ENCODE results near the gene LARGE1. TPM values are rescaled to one million over a fixed set of nuclear protein-coding genes. Genes with fewer than 3 reads are reported as not detected.

LARGE1 gene
- total RNA-seq, 4 donors from 2014 or later: 11.8 to 33.2 (median 22.6) TPM

DNA sequence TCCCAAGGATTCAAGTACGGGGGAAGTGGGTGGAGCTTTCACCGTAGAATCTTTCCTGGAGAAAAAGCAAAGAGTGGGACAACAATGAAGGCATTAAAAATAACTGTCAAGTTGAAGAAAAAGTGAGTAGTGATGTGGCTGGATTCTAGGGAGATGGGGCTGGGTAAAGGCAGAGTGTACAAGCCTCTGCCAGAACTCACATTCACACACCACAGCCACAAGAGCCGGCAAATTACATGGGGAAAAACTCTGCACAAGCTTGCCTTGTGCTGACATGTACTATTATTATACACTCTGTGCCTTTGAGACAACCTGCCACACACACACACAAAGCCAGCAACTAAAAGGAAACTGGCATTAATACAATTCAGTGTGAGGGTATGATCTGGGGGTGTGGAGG is 182.6 kb downstream of the LARGE1 start:
- intact Hi-C loops (cut with DNase I; ENCODE audit: low total_unique reads): no loop called here
- no peak for TF ChIP-seq POLR2A (IDR thresholded peaks at IDR 0.05)
- TF ChIP-seq, protein P1, sequence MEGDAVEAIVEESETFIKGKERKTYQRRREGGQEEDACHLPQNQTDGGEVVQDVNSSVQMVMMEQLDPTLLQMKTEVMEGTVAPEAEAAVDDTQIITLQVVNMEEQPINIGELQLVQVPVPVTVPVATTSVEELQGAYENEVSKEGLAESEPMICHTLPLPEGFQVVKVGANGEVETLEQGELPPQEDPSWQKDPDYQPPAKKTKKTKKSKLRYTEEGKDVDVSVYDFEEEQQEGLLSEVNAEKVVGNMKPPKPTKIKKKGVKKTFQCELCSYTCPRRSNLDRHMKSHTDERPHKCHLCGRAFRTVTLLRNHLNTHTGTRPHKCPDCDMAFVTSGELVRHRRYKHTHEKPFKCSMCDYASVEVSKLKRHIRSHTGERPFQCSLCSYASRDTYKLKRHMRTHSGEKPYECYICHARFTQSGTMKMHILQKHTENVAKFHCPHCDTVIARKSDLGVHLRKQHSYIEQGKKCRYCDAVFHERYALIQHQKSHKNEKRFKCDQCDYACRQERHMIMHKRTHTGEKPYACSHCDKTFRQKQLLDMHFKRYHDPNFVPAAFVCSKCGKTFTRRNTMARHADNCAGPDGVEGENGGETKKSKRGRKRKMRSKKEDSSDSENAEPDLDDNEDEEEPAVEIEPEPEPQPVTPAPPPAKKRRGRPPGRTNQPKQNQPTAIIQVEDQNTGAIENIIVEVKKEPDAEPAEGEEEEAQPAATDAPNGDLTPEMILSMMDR (IDR thresholded peaks at IDR 0.05): no peak
- DNase-seq (ENCODE audit: low spot score in 2 of 2): no peak
- no peak overlapping the region for H3K4me3 ChIP-seq (ENCODE audit: low read depth, poor library complexity, severe bottlenecking)
- WGBS, 2 donors: 63 to 84% methylated on average over 3 of the region's 3 CpGs

DNA sequence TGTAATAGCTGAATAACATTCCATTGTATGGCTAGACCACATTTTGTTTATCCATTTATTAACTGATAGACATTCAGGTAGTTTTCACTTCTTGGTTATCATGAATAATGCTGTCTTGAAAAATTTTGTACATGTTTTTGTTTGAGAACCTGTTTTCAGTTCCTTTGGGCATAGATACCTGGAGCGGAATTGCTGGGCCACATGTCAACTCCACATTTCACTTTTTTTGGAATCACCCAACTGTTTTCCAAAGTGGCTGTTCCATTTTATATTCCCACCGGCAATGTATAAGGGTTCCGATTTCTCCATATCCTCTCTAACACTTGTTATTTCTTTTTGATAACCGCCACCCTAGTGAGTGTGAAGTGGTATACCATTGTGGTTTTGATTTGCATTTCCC is 184.3 kb downstream of the LARGE1 start:
- DNase-seq (ENCODE audit: low spot score in 2 of 2): no peak
- intact Hi-C loops (cut with DNase I; ENCODE audit: low total_unique reads): no loop called here
- no peak overlapping the region for H3K4me3 ChIP-seq (ENCODE audit: low read depth, poor library complexity, severe bottlenecking)
- no peak for TF ChIP-seq POLR2A (IDR thresholded peaks at IDR 0.05)
- TF ChIP-seq, protein P1 (IDR thresholded peaks at IDR 0.05): no peak
- WGBS, 2 donors: 98 to 99% methylated on average over 4 of the region's 4 CpGs

DNA sequence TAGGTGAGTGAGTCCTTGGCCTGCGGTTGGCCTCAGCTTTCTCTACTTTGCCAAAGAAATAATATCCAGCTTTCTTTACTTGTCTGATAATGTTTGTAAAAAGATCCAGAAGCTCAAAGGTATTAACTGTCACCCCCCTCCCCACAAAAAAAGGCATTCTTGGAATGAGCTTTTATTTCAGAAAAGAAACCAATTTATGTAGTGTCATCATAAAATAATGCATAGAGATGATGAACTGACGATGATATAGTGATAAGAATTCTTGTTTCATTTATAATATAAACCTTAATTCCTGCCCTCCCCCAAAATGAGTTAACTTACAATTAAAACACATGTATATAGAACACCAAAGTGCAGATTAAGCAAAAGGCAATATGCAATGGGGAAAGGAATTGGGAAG is 191.4 kb downstream of the LARGE1 start:
- 91 to 92% methylated on average over 2 of the region's 2 CpGs for WGBS, 2 donors
- intact Hi-C loops (cut with DNase I; ENCODE audit: low total_unique reads): no loop called here
- DNase-seq (ENCODE audit: low spot score in 2 of 2): no peak
- TF ChIP-seq POLR2A (IDR thresholded peaks at IDR 0.05): no peak
- TF ChIP-seq, protein P1 (IDR thresholded peaks at IDR 0.05): no peak
- H3K4me3 ChIP-seq (ENCODE audit: low read depth, poor library complexity, severe bottlenecking): no peak overlapping the region

DNA sequence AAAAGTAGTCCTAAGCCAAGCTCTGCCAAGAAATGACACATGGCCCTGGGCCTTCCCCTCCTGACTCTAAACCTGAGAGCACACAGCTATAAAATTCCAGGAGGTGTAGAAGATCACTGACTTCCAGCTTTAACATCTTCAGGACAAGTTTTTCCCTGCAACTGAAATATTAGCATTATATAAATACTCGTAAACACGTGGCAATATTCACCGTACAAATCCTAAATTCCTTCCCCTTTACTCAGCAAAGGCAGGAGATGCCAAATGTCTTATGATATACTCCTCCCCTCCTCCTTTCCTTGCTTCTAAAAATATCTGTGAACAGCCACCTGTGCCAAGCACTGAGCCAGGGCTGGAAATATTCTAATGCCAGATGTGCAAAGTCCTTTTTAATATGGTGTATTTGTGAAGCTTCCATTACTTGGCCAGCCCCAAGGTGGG is 194.0 kb downstream of the LARGE1 start:
- TF ChIP-seq POLR2A (IDR thresholded peaks at IDR 0.05): no peak
- TF ChIP-seq, protein P1 (IDR thresholded peaks at IDR 0.05): no peak
- intact Hi-C loops (cut with DNase I; ENCODE audit: low total_unique reads): no loop called here
- 32 to 39% methylated on average over 3 of the region's 3 CpGs for WGBS, 2 donors
- DNase-seq (ENCODE audit: low spot score in 2 of 2): no peak
- H3K4me3 ChIP-seq (ENCODE audit: low read depth, poor library complexity, severe bottlenecking): no peak overlapping the region

DNA sequence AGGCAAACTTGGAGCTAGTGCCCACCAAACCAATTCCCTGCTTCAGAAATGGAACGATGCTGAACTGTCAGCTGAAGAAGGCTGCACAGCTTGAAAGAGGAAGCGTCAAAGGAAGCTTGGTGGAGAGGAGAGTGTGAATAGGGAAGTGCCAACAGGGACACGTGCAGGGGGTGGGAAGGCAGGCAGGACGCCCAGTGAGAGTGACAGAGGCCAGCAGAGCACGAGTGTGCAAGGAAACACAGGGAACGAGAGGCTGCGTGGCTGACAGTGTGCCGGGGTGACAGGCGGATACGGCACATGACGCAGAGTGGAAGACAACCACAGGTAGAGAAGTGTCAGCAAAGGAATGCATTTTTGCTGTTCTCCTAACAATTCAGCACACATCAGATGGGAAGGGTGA is 196.4 kb downstream of the LARGE1 start:
- 79 to 84% methylated on average over 11 of the region's 11 CpGs for WGBS, 2 donors
- H3K4me3 ChIP-seq (ENCODE audit: low read depth, poor library complexity, severe bottlenecking): no peak overlapping the region
- intact Hi-C loops (cut with DNase I; ENCODE audit: low total_unique reads): no loop called here
- no peak for DNase-seq (ENCODE audit: low spot score in 2 of 2)
- TF ChIP-seq, protein P1 (IDR thresholded peaks at IDR 0.05): no peak
- no peak for TF ChIP-seq POLR2A (IDR thresholded peaks at IDR 0.05)

DNA sequence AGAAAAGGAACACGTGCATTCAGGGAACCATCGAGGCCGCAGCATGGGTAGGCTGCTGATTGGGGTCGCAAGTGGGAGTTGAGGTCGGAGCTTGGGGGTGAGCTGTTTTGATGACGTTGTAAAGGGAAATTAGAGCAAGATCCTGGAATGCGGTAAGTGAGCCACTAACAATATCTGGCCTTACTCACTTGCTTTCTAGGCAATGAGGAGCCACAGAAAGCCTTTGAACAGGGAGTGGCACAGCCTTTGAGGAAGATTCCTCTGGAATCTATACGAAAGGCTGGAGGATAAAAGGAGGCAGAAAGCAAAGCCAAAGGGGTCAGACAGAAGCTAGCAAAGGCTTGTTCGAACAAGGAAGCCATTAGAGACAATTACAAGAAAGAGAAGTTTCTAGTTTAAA is 197.5 kb downstream of the LARGE1 start:
- DNase-seq (ENCODE audit: low spot score in 2 of 2): no peak
- WGBS, 2 donors: 64 to 72% methylated on average over 9 of the region's 9 CpGs
- intact Hi-C loops (cut with DNase I; ENCODE audit: low total_unique reads): no loop called here
- no peak for TF ChIP-seq POLR2A (IDR thresholded peaks at IDR 0.05)
- TF ChIP-seq, protein P1 (IDR thresholded peaks at IDR 0.05): no peak
- H3K4me3 ChIP-seq (ENCODE audit: low read depth, poor library complexity, severe bottlenecking): no peak overlapping the region
